Endothelial cell of umbilical vein (primary cell): ENCODE data around the gene PROCR. TPM values are rescaled to one million over a fixed set of nuclear protein-coding genes. Genes with fewer than 3 reads are reported as not detected.
"Not testable (repeated sequence)": the region's sequence is repeated elsewhere in the genome, so short reads cannot be mapped to it uniquely, and the experiment has no call there.

ENCODE experiments used
- BruUV-seq: library from RNA; stranded (reverse); fragments of 400-500 nt; replicated peaks from 2 replicates; lab custom pipeline; 2021; lab: Mats Ljungman, UMichigan
- CTCF ChIA-PET: fragments of 300-600, 350-600 bp; sonication (Branson Sonifier 250); formaldehyde crosslinking; loops from one replicate; lab custom pipeline; 2021; ENCODE audit warnings: antibody characterized with exemption, inconsistent platforms; lab: Charles Lee
- POLR2A ChIA-PET: fragments of 300-600, 350-600 bp; sonication (Branson Sonifier 250); formaldehyde crosslinking; loops from one replicate; lab custom pipeline; 2021; ENCODE audit warnings: antibody characterized with exemption, inconsistent platforms; lab: Charles Lee
- DNase-seq: peaks from one replicate; pipeline ENCODE4 v3.0.0-alpha.2; 2011; ENCODE audit warnings: low read depth, low spot score
- FAIRE-seq: peaks from 2 replicates; lab custom pipeline; 2011; peaks lifted over from hg19 to GRCh38; lab: Jason Lieb, UNC
- H2AFZ ChIP-seq: 2 replicates; pipeline ENCODE4 v1.6.0; 2012; ENCODE audit warnings: low read depth, low read length, control low read depth, inconsistent platforms
- H3K27ac ChIP-seq: 2 replicates; pipeline ENCODE4 v1.5.1; 2011; ENCODE audit warnings: low read depth, mild to moderate bottlenecking, control low read depth, low read length, moderate library complexity; ENCODE audit not compliant: insufficient read depth
- H3K27me3 ChIP-seq, 2 experiments: 2 replicates each; pipeline versions ENCODE4 v1.6.0 to v1.6.1; 2011; ENCODE audit warnings: low read length in 2 of 2, mixed read lengths in 1 of 2; ENCODE audit not compliant: control insufficient read depth in 2 of 2, insufficient read depth in 2 of 2
- H3K36me3 ChIP-seq, 2 experiments: 2 replicates in 1 of 2; 3 replicates in 1 of 2; pipeline ENCODE4 v1.5.1; 2011; ENCODE audit warnings: low read length in 2 of 2, mild to moderate bottlenecking in 1 of 2, moderate library complexity in 1 of 2; ENCODE audit not compliant: control insufficient read depth in 2 of 2, insufficient read depth in 2 of 2; ENCODE audit errors: extremely low read depth in 1 of 2
- H3K4me1 ChIP-seq: 3 replicates; pipeline ENCODE4 v1.5.1; 2011; ENCODE audit warnings: mild to moderate bottlenecking, low read length; ENCODE audit not compliant: control insufficient read depth, insufficient read depth; ENCODE audit errors: extremely low read depth
- H3K4me2 ChIP-seq: 2 replicates; pipeline ENCODE4 v1.6.1; 2011; ENCODE audit warnings: low read length, control low read depth, mixed read lengths; ENCODE audit not compliant: insufficient read depth
- H3K4me3 ChIP-seq, 3 experiments: fragments of 200-600 bp in 1 of 3; sonication (generic), shearing (Covaris generic) in 1 of 3; replicated peaks in 1 of 3; 2 replicates each; pipeline ENCODE4 v1.5.1; 2011 to 2016; ENCODE audit warnings: control low read depth in 3 of 3, low read length in 3 of 3, mild to moderate bottlenecking in 2 of 3, inconsistent platforms in 1 of 3, low read depth in 1 of 3, moderate library complexity in 1 of 3; ENCODE audit not compliant: insufficient read depth in 1 of 3
- H3K79me2 ChIP-seq: 2 replicates; pipeline ENCODE4 v1.6.0; 2012; ENCODE audit warnings: low read length, inconsistent platforms; ENCODE audit not compliant: control insufficient read depth, insufficient read depth
- H3K9ac ChIP-seq: replicated peaks from 2 replicates; pipeline ENCODE3; 2011; ENCODE audit warnings: low read length, control low read depth; ENCODE audit not compliant: insufficient read depth; ENCODE audit errors: extremely low read depth
- H3K9me1 ChIP-seq: replicated peaks from 3 replicates; pipeline ENCODE4 v1.6.0; 2011; ENCODE audit warnings: mild to moderate bottlenecking, low read length; ENCODE audit not compliant: control insufficient read depth, insufficient read depth; ENCODE audit errors: extremely low read depth
- H3K9me3 ChIP-seq: replicated peaks from 2 replicates; pipeline ENCODE4 v1.5.1; 2012; ENCODE audit warnings: low read length, inconsistent platforms; ENCODE audit not compliant: control insufficient read depth, insufficient read depth
- H4K20me1 ChIP-seq: replicated peaks from 2 replicates; pipeline ENCODE3; 2011; ENCODE audit warnings: mild to moderate bottlenecking, low read length; ENCODE audit not compliant: control insufficient read depth, insufficient read depth; ENCODE audit errors: extremely low read depth
- CTCF ChIP-seq, 2 donors: IDR thresholded peaks; 1 replicate in 1 of 2; 2 replicates in 1 of 2; pipeline ENCODE4 v1.5.1; 2011; ENCODE audit warnings: low read length in 2 of 2, mild to moderate bottlenecking in 2 of 2, moderate library complexity in 2 of 2, control low read depth in 1 of 2, inconsistent platforms in 1 of 2, low read depth in 1 of 2; ENCODE audit not compliant: insufficient read depth in 1 of 2; ENCODE audit errors: extremely low read depth in 1 of 2
- EZH2 ChIP-seq: IDR thresholded peaks from 2 replicates; pipeline ENCODE4 v1.6.1; 2012; ENCODE audit warnings: borderline replicate concordance, low read depth, mild to moderate bottlenecking, moderate library complexity, low read length, inconsistent platforms; ENCODE audit not compliant: severe bottlenecking
- FOS ChIP-seq: IDR thresholded peaks from 2 replicates; pipeline ENCODE4 v1.6.1; 2011; ENCODE audit warnings: mild to moderate bottlenecking, low read length, moderate library complexity, borderline replicate concordance; ENCODE audit not compliant: insufficient read depth
- GATA2 ChIP-seq: IDR thresholded peaks from 2 replicates; pipeline ENCODE4 v1.7.0; 2011; ENCODE audit warnings: low read depth, mild to moderate bottlenecking, moderate library complexity, mixed read lengths, low read length; ENCODE audit not compliant: insufficient read length, insufficient read depth
- JUN ChIP-seq: IDR thresholded peaks from 2 replicates; pipeline ENCODE4 v1.6.1; 2011; ENCODE audit warnings: borderline replicate concordance, low read depth; ENCODE audit not compliant: insufficient read length, insufficient read depth
- MAX ChIP-seq: IDR thresholded peaks from 2 replicates; pipeline ENCODE4 v1.6.1; 2011; ENCODE audit not compliant: insufficient read depth, insufficient read length
- MYC ChIP-seq: IDR thresholded peaks from one replicate; pipeline ENCODE4 v1.6.1; 2011; ENCODE audit warnings: mild to moderate bottlenecking, low read depth, low read length
- POLR2A ChIP-seq: IDR thresholded peaks from 2 replicates; pipeline ENCODE4 v1.6.1; 2012; ENCODE audit warnings: low read depth, mild to moderate bottlenecking, control low read depth, low read length
- POLR2AphosphoS5 ChIP-seq: IDR thresholded peaks from 2 replicates; pipeline ENCODE4 v1.6.1; 2012; ENCODE audit warnings: low read depth, mild to moderate bottlenecking, control low read depth, low read length, moderate library complexity; ENCODE audit not compliant: insufficient read depth
- dilution Hi-C: fragments of 300-500 bp; cut with MboI; formaldehyde crosslinking; loops from one replicate; pipeline ENCODE4 v1.15.0; 2019; ENCODE audit warnings: low sequenced_read_pairs; ENCODE audit not compliant: extremely low pct_ligation_motif_present
- intact Hi-C: fragments of 100-400 bp; cut with micrococcal nuclease; formaldehyde crosslinking; loops from one replicate; pipeline ENCODE4 v1.10.0; 2022
- polyA plus RNA-seq, 4 experiments: library from polyadenylated mRNA; depleted of rRNA in 3 of 4; stranded (reverse) in 3 of 4; unstranded in 1 of 4; fragments of >200 nt; gene quantifications; 2 replicates each; pipeline versions ENCODE4 v1.2.1 to v1.2.3, GENCODE V29; 2011 to 2012; ENCODE audit warnings: missing spikeins in 1 of 4
- total RNA-seq: library from RNA; stranded (reverse); gene quantifications from 2 replicates; pipeline ENCODE4 v1.2.3, GENCODE V29; 2021

Gene PROCR
- total and polyA plus RNA-seq, 2 donors (not counting 3 experiments of a cell fraction or from before 2014, with no cell fraction given), result 251 to 376 TPM

- H3K36me3 ChIP-seq, result no peaks in the 10 kb centered on the region
- peaks cover 2% of the 10 kb centered on the region for H3K9me3 ChIP-seq
- H3K4me3 ChIP-seq, result no peak overlapping the region
- TF ChIP-seq MYC (no peak), FOS (peak; percentile 27), JUN (no peak), POLR2AphosphoS5 (no peak), MAX (no peak), POLR2A (no peak), EZH2 (no peak)
- H3K79me2 ChIP-seq, result no peaks in the 10 kb centered on the region
- ChIA-PET CTCF (interaction anchor here (1.3 kb wide), 1 partner anchor 104 kb away, joined by 3 read pairs; no protein-coding TSS in a partner anchor), POLR2A (no interaction called here)
- no peak overlapping the region for H3K9ac ChIP-seq
- no TSS peak for BruUV-seq
- H3K27me3 ChIP-seq, result no peaks in the 10 kb centered on the region
- dilution Hi-C loops, result no loop called here
- no peak overlapping the region for H3K4me2 ChIP-seq
- H2AFZ ChIP-seq, result no peak overlapping the region
- intact Hi-C loops, result no loop called here
- H3K27ac ChIP-seq, result no peak overlapping the region
- no peaks in the 10 kb centered on the region for H4K20me1 ChIP-seq
- H3K9me1 ChIP-seq, result no peaks in the 10 kb centered on the region
- H3K4me1 ChIP-seq, result peaks cover 6% of the 10 kb centered on the region
- no peak for FAIRE-seq
- no peak for DNase-seq
These were observed 27.9 kb downstream of the PROCR start for GRCh38 chr20:35199740-35200139.

GRCh38 chr20:35200267-35200666 is 28.4 kb downstream of the PROCR start:
- intact Hi-C loops, result no loop called here
- peak; percentile 53 for TF ChIP-seq FOS
- TF ChIP-seq CTCF (IDR thresholded peaks at IDR 0.05; ENCODE audit: extremely low read depth in 1 of 2, insufficient read depth in 1 of 2, low read depth in 1 of 2, low read length in 2 of 2), result no peak
- no peak for TF ChIP-seq JUN
- no peak for TF ChIP-seq GATA2
- TF ChIP-seq MYC, result no peak
- FAIRE-seq, result peak; percentile 59

GRCh38 chr20:35201467-35201866 is 29.6 kb downstream of the PROCR start:
- dilution Hi-C loops, DNase-seq, FAIRE-seq, H2AFZ ChIP-seq, H3K4me2 ChIP-seq, H4K20me1 ChIP-seq, H3K27ac ChIP-seq, H3K9me3 ChIP-seq, intact Hi-C loops, H3K27me3 ChIP-seq, H3K9me1 ChIP-seq, H3K4me1 ChIP-seq, POLR2A ChIA-PET, H3K9ac ChIP-seq, H3K79me2 ChIP-seq, H3K4me3 ChIP-seq, BruUV-seq, H3K36me3 ChIP-seq: not testable (repeated sequence)
- CTCF ChIA-PET, result interaction anchor here (2.8 kb wide), 1 partner anchor 56 kb away, joined by 14 read pairs; no protein-coding TSS in a partner anchor

More at GRCh38 chr20:35200267-35200666, 28.4 kb downstream of the PROCR start:
- Histone ChIP-seq H3K9me3 (peaks cover 2% of the 10 kb centered on the region), H3K9me1 (no peaks in the 10 kb centered on the region), H4K20me1 (no peaks in the 10 kb centered on the region), H3K79me2 (no peaks in the 10 kb centered on the region), H3K4me1 (peaks cover 6% of the 10 kb centered on the region), H3K4me2 (no peak overlapping the region), H3K27me3 (no peaks in the 10 kb centered on the region), H3K9ac (no peak overlapping the region), H3K27ac (no peak overlapping the region), H2AFZ (no peak overlapping the region), H3K36me3 (no peaks in the 10 kb centered on the region), H3K4me3 (no peak overlapping the region)
- POLR2A ChIA-PET, result no interaction called here
- dilution Hi-C loops, result no loop called here
- no peak for DNase-seq
- BruUV-seq, result no TSS peak
- CTCF ChIA-PET, result interaction anchor here (2.8 kb wide), 1 partner anchor 55 kb away, joined by 14 read pairs; no protein-coding TSS in a partner anchor
